T-helper 22 cell (primary cell): ENCODE results near the gene FUT8.
"Not testable (repeated sequence)": the region's sequence is repeated elsewhere in the genome, so short reads cannot be mapped to it uniquely, and the experiment has no call there.

Experiments used
- DNase-seq: peaks from one replicate; pipeline ENCODE4 v3.0.0-alpha.2; 2020; ENCODE audit warnings: low read depth

The FUT8 gene

DNA sequence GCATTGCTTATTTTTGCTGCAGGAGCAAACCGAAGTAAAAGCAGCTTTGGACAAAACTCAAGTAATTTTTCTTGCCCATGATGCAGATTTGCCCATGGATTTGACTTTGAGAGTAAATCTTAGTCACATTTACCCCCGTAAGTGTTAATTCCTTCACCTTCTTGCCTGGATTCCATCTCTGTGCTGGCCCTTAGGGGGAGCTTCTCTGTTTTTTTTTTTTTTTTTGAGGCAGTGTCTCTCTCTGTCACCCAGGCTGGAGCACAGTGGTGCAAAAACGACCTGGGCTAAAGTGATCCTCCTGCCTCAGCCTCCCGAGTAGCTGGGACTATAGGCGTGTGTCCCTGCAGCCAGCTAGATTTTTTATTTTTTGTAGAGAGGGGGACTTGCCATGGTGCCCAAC, 210.2 kb downstream of the FUT8 start:
- no peak for DNase-seq

DNA sequence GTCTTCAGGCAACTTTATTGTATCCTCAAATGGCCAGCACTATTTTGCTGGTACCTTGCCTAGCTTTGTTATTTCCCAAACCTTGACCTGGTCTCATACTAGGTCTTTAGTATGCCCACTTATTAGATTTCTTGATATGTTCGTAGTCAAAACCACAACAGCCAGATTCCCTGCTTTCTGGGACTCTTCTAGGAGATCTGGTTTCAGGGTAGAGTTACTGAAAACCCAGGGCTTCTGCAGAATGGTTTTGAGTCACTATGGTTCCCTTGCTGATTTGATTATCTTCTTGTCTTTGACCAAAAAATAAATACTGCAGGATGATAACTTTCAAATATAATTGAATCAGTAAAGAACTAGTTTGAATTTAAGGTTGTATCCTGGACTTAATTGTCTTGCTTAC, 211.2 kb downstream of the FUT8 start:
- DNase-seq = no peak

DNA sequence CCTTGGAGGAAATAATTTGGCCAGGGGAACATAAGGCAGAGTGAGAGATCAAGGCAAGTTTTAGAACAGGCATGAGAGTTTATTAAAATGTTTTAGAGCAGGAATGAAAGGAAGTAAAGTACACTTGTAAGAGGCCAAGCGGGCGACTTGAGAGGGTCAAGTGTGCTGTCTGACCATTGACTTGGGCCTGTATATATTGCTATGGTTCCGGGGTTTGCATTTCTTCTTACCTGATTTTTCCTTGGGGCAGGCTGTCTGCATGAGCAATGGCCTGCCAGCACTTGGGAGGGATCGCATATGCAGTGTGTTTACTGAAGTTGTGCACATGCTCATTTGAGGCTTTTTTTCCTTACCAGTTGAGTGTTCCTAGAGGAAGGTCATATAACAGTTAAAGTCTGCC, 214.8 kb downstream of the FUT8 start:
- DNase-seq = no peak

GRCh38 chr14:65628664-65629063, 216.1 kb downstream of the FUT8 start:
- no peak for DNase-seq

DNA sequence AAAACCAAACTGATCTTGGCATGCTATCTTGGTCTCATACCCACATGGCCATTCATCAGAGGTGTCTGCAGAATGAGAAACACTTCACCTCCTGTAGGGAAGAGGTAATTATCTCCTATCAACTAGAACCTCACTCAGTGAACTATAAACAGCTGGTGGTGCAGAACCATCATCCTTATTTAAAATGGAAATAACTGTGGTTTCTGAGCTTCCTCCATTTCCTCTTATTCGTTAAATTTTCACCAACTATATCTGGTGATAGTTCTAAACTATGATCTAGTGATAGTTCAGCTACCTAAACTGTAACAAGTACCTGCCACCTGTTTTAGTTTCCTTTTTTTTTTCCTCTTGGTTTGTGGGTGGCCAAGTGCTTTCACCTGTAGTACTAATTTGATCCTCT, 218.5 kb downstream of the FUT8 start:
- DNase-seq = no peak

- no peak for DNase-seq
These were observed 220.0 kb downstream of the FUT8 start for GRCh38 chr14:65632487-65632886.

- not testable (repeated sequence) for DNase-seq
These were observed 221.1 kb downstream of the FUT8 start for GRCh38 chr14:65633666-65634065.

- DNase-seq = no peak
These were observed 225.2 kb downstream of the FUT8 start for GRCh38 chr14:65637780-65638179.

DNA sequence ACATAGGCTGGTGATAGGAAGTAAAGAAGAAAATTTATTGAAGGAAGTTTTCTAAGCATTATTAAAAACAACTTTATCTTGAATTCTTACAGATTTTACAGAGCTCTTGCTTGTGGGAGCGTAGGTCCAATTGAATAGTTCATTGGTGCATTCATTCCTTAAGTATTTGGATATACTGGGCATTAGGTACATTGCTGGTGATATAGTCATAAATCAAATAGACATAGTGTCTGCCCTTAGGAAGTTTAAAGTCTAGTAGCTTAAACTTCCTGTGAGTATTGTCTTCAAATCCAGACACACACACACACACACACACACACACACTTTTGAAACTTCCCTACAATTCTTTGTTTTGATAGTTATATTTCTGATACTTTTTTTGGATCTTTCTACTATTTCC, 226.7 kb downstream of the FUT8 start:
- DNase-seq = no peak

- DNase-seq = no peak
These were observed 238.3 kb downstream of the FUT8 start for GRCh38 chr14:65650826-65651225.

DNA sequence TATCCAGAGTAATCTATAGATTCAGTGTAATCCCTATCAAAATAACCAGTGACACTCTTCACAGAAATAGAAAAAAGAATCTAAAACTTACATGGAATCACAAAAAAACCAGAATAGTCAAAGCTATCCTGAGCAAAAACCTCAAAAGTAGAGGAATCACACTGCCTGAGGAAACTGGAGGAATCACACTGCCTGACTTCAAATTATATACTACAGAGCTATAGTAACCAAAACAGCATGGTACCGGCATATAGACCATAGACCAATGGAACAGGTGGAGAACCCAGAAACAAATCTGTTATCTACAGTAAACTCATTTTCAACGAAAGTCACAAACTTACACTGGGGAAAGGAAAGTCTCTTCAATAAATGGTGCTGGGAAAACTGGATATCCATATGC, 244.0 kb downstream of the FUT8 start:
- no peak for DNase-seq

DNA sequence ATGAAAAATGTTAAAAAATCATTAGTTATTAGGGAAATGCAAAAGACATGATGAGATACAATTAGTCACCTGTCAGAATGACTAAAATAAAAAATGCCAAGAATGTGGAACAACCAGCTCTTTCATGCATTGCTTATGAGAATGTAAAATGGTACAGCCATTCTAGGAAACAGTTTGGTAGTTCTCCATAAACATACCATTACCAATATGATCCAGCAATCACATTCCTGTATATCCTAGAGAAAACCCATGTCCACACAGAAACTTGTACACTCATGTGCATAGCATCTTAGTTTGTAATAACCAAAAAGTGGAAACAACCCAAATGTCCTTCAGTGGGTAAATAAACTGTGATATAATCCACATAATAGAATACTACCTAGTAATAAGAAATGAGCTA, 245.7 kb downstream of the FUT8 start:
- DNase-seq = no peak

DNA sequence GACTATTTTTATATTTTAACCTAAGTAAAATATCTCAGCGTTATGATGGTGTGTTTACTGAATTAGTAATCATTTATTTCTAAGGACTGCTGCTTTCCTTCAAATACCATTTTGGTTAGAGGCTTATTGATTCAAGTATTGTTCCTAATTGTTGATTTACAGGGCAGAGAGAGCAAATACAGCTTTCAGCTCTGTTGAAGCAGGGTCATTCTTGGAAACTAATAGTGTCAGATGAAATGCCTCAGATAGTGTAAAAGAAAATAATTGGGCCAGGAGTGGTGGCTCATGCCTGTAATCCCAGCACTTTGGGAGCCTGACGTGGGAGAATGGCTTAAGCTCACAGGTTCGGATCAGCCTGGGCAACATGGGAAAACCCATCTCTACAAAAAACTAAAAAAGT, 249.3 kb downstream of the FUT8 start:
- DNase-seq = no peak

DNA sequence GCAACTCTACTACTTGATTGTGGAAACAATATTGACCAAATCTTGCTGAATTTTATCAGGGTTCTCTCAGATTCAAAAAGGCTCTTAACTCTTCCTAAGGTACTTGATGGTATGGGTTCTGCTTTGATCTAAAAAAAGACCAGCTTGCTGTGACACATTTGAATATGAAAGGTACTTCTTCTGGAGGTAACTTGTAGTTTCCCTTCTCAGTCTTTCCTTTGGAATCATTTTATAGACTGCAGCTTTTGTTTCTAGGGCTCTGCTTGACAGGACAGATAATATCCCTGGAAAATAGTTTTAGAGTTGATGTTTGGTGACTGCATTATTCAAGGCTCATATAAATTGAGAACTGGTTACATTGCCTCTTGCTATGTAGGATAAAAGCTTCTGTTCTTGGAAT, 251.9 kb downstream of the FUT8 start:
- no peak for DNase-seq

DNA sequence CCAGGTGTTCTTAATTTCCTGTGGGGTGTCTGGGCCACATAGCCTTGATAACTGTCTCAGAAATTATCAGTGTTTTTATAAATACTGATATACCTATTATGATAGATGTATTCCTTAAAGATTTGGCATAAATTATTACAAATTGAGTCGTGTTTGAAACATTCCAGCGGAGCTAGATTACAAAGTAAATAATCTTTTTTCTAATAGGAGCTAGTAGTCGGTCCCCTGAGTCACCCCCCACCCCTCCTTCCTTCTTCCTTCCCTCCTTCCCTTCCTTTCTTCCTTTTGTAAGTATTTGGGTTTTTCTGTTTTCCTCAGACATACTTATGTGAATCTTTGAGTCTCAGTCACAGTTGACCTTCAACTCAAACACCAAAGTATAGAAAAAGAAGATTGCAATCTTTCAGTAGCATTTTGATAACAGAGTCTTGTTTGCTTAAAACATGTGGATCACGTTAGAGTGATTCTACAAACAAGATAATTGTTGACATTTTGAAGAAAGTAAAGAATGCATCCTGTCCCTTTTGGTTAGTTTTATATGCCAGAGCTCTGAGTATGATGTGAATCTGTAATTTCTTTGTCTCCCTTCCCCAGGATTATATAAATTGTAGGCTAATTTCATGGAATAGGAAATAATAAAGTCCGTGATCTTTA, 264.0 kb downstream of the FUT8 start:
- DNase-seq = no peak

DNA sequence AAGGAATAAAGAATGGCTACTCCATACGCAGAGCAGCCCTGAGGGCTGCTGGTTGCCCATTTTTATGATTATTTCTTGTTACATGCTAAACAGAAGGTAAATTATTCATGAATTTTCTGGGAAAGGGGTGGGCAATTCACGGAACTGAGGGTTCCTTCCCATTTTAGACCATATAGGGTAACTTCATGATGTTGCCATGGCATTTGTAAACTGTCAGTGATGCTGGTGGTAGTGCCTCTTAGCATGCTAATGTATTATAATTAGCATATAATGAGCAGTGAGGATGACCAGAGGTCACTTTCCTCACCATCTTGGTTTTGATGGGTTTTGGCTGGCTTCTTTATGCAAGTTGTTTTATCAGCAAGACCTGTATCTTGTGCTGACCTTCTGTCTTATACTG, 273.0 kb downstream of the FUT8 start:
- no peak for DNase-seq

DNA sequence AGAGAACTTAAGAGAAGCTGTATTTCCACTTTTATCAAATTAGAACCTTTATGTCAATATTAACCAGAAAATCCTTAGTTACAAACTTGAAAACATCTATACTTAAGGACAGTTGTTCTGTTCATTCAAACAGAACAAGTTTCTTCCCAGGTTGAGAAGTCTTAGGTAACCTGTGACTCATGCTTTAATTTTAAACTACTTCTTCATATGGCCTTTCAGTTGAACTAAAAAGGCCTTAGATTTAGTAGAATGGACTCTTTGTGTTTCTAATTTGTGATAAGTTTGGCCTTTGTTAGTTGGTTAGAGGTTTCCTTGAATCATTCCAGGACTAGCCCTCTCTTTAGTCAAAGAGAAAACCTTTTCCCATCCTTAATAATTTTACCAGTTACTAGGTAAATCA, 274.2 kb downstream of the FUT8 start:
- DNase-seq = no peak

DNA sequence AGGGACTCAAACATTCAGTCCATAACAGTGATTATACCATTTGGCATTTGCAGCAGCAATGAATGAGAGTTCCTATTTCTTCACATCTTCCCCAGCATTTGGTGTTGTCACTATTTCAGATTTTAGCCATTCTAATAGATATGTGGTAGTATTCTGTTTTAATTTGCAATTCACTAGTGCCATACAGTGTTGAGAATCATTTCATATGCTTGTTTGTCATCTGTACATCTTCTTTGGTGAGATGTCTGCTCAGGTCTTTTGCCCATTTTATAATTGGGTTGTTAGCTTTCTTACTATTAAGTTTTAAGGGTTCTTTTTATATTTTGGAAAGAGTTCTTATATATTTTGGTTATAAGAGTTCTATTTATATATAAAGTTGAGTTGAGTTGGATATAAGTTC, 276.5 kb downstream of the FUT8 start:
- DNase-seq = no peak

DNA sequence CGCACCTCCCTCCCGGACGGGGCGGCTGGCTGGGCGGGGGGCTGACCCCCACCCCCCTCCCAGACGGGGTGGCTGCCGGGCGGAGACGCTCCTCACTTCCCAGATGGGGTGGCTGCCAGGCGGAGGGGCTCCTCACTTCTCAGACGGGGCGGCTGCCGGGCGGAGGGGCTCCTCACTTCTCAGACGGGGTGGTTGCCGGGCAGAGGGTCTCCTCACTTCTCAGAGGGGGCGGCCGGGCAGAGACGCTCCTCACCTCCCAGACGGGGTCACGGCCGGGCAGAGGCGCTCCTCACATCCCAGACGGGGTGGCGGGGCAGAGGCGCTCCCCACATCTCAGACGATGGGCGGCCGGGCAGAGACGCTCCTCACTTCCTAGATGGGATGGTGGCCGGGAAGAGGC, 280.0 kb downstream of the FUT8 start:
- DNase-seq = not testable (repeated sequence)

GRCh38 chr14:65696801-65697200, 284.3 kb downstream of the FUT8 start:
- no peak for DNase-seq

GRCh38 chr14:65703521-65703920, 291.0 kb downstream of the FUT8 start:
- DNase-seq = no peak

GRCh38 chr14:65703996-65704395, 291.5 kb downstream of the FUT8 start:
- DNase-seq = no peak

DNA sequence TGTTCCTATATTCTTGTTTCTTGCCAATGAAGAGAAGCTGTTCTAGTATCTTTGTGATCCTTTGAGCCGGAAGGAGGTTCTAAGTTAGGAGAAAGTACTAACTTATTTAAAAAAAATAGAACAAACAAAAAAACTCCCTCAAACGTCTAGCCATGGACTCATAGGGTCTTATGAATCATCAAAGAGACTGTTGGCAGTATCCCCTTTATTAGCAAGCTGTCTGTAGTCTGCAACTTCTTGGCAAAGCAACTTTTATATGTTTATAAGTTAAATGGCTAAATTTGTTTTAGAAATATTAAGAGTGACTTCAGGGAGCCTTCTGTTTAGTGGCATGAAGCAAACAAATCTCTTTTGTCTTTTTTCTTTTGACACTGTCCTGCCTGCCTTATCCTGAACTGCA, 291.9 kb downstream of the FUT8 start:
- no peak for DNase-seq

DNA sequence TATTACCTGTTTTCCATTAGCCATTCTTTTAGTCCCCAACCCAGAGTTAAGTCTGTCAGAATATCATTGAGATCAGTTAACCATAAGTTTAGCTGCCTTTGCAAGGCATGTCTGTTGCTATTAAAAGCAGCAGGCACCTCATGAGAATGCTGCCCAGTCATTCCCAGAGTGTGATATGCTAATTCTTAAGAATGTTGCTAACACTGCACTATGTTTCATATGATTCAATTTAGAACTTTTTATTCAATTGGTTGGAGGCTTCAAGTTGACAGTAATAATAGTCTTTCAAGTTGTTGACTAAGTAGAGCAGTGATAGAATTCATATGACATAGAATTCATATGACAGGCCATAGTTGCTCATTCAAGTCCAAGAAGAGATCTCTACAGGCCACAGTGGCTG, 292.3 kb downstream of the FUT8 start:
- no peak for DNase-seq

DNA sequence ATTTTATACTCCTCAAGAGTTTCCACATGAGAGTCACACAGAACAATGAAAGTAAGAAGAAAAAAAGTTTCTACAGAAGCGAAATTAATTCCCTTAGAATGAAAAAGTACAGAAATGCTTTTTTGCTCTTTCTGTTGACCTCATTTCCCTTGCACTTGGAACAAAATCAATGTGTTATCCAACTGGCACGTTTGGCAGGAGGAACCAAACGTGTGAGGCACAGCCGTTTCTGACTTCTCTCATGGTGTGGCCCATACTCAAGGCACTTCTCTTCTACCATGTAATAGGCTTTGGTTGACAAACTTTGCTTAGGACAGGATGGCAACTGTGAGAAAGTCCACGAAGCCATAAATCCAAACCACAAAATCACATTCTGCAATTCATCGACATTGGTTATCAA, 297.0 kb downstream of the FUT8 start:
- no peak for DNase-seq
